AG04449 (cell line): ENCODE measurements around the gene TPST1.

Source experiments
- CTCF ChIA-PET: fragments of 350-600 bp; formaldehyde crosslinking; extraction: SDS; loops from one replicate; lab custom pipeline; 2021; ENCODE audit warnings: antibody characterized with exemption; lab: Yijun Ruan, JAX
- POLR2A ChIA-PET: fragments of 400-600, 350-600 bp; formaldehyde crosslinking; extraction: SDS; loops from one replicate; lab custom pipeline; 2020; ENCODE audit warnings: antibody characterized with exemption, inconsistent platforms; lab: Yijun Ruan, JAX
- DNase-seq: peaks from one replicate; pipeline ENCODE4 v3.0.0-alpha.2; 2010; ENCODE audit warnings: low read depth, low spot score
- H3K4me3 ChIP-seq: 2 replicates; pipeline ENCODE4 v1.5.1; 2011; ENCODE audit warnings: low read depth, mild to moderate bottlenecking, control low read depth, low read length
- TF ChIP-seq, protein P1 (sequence below): IDR thresholded peaks from one replicate; pipeline ENCODE4 v1.5.1; 2011; ENCODE audit warnings: mild to moderate bottlenecking, moderate library complexity, low read length, control low read depth, inconsistent platforms; ENCODE audit not compliant: insufficient read depth; ENCODE audit errors: missing control alignments

The TPST1 gene

DNA sequence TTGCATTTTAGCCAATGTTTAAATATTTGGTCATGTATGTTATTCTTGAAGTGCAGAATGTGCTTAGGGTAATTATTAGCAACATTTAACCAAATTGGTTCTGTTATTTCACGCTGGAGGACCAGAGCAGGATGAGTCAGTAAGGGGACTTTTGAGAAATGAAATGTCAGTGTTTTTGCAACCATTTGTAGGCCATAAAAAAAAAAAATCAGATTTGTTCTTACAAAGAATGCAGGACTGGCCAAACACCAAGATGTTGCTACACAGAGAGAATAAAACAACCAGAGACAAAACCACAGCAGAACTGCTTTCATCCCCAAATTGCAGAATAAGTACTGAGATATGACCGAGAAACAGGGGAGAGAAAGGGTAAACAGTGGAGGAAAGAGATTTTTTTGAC lies 62.1 kb downstream of the TPST1 start:
- DNase-seq: peak; percentile 86
- POLR2A ChIA-PET: no interaction called here
- CTCF ChIA-PET: no interaction called here
- H3K4me3 ChIP-seq: no peak overlapping the region
- TF ChIP-seq, protein P1, sequence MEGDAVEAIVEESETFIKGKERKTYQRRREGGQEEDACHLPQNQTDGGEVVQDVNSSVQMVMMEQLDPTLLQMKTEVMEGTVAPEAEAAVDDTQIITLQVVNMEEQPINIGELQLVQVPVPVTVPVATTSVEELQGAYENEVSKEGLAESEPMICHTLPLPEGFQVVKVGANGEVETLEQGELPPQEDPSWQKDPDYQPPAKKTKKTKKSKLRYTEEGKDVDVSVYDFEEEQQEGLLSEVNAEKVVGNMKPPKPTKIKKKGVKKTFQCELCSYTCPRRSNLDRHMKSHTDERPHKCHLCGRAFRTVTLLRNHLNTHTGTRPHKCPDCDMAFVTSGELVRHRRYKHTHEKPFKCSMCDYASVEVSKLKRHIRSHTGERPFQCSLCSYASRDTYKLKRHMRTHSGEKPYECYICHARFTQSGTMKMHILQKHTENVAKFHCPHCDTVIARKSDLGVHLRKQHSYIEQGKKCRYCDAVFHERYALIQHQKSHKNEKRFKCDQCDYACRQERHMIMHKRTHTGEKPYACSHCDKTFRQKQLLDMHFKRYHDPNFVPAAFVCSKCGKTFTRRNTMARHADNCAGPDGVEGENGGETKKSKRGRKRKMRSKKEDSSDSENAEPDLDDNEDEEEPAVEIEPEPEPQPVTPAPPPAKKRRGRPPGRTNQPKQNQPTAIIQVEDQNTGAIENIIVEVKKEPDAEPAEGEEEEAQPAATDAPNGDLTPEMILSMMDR: no peak

DNA sequence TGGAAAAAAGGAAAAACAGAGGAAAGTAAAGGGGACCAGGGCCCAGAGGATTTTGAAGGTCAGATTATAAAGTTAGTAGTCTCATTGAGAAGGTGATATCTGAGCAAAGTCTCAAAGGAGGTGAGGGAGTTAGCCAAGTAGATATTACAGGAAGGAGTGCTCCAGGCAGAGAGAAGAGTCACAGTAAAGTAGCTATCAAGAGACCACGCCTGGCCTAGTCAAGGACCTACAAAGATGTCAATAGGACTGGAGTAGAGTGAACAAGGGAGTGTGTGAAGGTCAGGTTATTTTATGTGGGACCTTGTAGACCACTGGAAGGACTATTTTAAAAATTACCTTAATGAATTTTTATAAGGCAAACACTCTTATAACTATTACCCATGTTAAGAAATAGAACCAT lies 64.8 kb downstream of the TPST1 start:
- TF ChIP-seq, protein P1: no peak
- H3K4me3 ChIP-seq: no peak overlapping the region
- no peak for DNase-seq
- ChIA-PET POLR2A (no interaction called here), CTCF (interaction anchor here (1.4 to 1.9 kb wide), 2 partner anchors 9 to 11 kb away, joined by 3 to 7 read pairs; no protein-coding TSS in a partner anchor)

DNA sequence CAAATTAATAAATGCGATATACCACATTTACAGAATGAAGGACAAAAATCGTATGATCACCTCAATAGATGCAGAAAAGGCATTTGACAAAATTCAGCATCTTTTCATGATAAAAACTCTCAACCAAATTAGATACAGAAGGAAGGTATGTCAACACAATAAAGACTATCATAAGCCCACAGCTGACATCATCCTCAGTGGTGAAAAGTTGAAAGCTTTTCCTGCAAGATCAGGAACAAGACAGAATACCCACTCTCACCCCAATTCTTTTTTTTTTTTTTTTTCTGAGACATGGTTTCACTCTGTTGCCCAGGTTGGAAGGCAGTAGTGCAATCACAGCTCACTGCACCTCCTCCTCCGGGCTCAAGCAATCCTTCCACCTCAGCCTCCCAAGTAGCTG lies 67.2 kb downstream of the TPST1 start:
- H3K4me3 ChIP-seq: no peak overlapping the region
- no peak for DNase-seq
- CTCF ChIA-PET: no interaction called here
- TF ChIP-seq, protein P1: no peak
- POLR2A ChIA-PET: no interaction called here

DNA sequence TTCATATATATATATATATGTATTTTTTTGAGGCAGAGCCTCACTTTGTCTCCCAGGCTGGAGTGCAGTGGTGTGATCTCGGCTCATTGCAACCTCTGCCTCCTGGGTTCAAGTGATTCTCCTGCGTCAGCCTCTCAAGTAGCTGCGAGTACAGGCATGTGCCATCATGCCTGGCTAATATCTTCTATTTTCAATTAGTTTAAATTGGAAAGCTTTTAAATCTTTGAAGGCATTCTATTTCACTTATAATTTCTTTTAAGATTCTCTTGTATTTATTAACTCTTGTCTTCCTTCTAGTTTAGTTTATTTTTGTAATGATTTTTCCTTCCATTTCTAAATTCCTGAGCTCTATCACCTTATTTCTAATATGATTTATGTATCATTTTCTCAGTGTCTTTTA lies 71.2 kb downstream of the TPST1 start:
- TF ChIP-seq, protein P1: no peak
- no peak for DNase-seq
- ChIA-PET CTCF (interaction anchor here (0.7 to 1.8 kb wide), 3 partner anchors 8 to 135 kb away, joined by 3 to 6 read pairs (median 3); partner anchors contain the start of gene TPST1), POLR2A (interaction anchor here (0.7 kb wide), 1 partner anchor 367 kb away, joined by 3 read pairs; no protein-coding TSS in a partner anchor)
- no peak overlapping the region for H3K4me3 ChIP-seq

DNA sequence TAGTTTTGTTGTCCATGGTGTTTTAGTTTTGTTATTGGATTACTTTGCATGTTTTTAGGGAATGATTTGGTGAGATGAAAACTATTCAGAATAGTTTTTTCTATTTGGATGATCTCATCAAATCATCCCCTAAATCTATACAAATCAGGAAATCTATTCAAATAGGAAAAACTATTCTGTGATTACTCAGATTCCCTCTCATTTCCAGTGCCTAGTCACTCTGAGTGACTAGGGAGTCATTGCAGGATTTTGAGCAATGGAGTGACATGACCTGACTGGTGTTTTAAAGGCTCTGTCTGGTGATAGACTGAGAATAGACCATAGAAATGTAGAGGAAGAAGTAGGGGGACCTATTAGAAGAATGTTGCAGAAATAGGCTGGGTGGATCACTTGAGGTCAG lies 72.4 kb downstream of the TPST1 start:
- no peak overlapping the region for H3K4me3 ChIP-seq
- ChIA-PET POLR2A (no interaction called here), CTCF (interaction anchor here (1.8 kb wide), 1 partner anchor 136 kb away, joined by 6 read pairs; no protein-coding TSS in a partner anchor)
- no peak for DNase-seq
- TF ChIP-seq, protein P1: no peak

DNA sequence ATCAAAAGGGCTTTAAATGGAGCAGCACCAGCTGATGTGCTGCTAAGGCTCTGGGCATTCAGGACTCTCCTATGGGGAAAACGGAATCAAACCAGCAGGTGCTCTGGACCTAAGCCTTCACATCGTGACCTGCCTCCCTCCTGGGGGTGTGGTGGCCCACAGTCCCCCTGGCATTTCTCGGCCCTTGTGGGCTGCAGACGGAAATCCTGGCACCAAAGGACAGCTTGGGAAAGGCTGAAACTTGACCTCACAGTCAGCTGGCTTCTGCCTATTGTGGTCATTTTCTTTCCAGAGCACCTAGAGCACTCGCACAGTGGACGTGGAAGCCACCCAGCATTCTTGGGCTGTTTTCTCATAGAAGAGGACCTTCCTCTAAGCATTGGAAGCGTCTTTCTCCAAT lies 74.8 kb downstream of the TPST1 start:
- ChIA-PET POLR2A (no interaction called here), CTCF (interaction anchor here (1.4 kb wide), 1 partner anchor 9 kb away, joined by 3 read pairs; no protein-coding TSS in a partner anchor)
- TF ChIP-seq, protein P1: no peak
- DNase-seq: no peak
- H3K4me3 ChIP-seq: no peak overlapping the region
